Panc1 (cell line): Measurements from ENCODE around the gene WWTR1. TPM values are rescaled to one million over a fixed set of nuclear protein-coding genes. Genes with fewer than 3 reads are reported as not detected.

ENCODE experiments used
- ATAC-seq: fragments of 200-7000 bp; cut with Tn5 transposase; 2 replicates; pipeline ENCODE4 v1.9.1; 2020; ENCODE audit warnings: mild to moderate bottlenecking, moderate library complexity
- BruUV-seq: library from RNA; stranded (reverse); fragments of 400-500 nt; replicated peaks from 2 replicates; lab custom pipeline; 2021; lab: Mats Ljungman, UMichigan
- CTCF ChIA-PET: fragments of 300-600 bp; sonication (Branson Sonifier 250); formaldehyde crosslinking; loops from one replicate; lab custom pipeline; 2022; ENCODE audit warnings: antibody characterized with exemption; lab: Charles Lee
- POLR2A ChIA-PET: fragments of 300-600 bp; sonication (Branson Sonifier 250); formaldehyde crosslinking; loops from one replicate; lab custom pipeline; 2022; ENCODE audit warnings: antibody characterized with exemption; lab: Charles Lee
- DNase-seq: peaks from one replicate; pipeline ENCODE4 v3.0.0-alpha.2; 2010; ENCODE audit warnings: low read depth, low spot score
- H3K27ac ChIP-seq: 2 replicates; pipeline ENCODE4 v1.5.1; 2011; ENCODE audit warnings: mild to moderate bottlenecking, low read length, inconsistent platforms
- H3K27me3 ChIP-seq: fragments of 200-500 bp; sonication (Bioruptor generic); 2 replicates; pipeline ENCODE4 v1.6.0; 2014; ENCODE audit warnings: low read length, inconsistent platforms; ENCODE audit not compliant: control insufficient read depth, insufficient read depth
- H3K36me3 ChIP-seq: fragments of 200-500 bp; sonication (Bioruptor generic); 2 replicates; pipeline ENCODE4 v1.5.1; 2014; ENCODE audit warnings: inconsistent platforms, mild to moderate bottlenecking, low read length, moderate library complexity; ENCODE audit not compliant: control insufficient read depth, insufficient read depth
- H3K4me1 ChIP-seq: 2 replicates; pipeline ENCODE4 v1.5.1; 2011; ENCODE audit warnings: inconsistent platforms, mild to moderate bottlenecking, low read length, moderate library complexity; ENCODE audit not compliant: control insufficient read depth, insufficient read depth
- H3K4me3 ChIP-seq, 2 experiments: 2 replicates each; pipeline ENCODE4 v1.5.1; 2011 to 2012; ENCODE audit warnings: low read depth in 2 of 2, low read length in 2 of 2, mild to moderate bottlenecking in 2 of 2, inconsistent platforms in 1 of 2, moderate library complexity in 1 of 2
- H3K9me3 ChIP-seq: fragments of 200-500 bp; sonication (Bioruptor generic); 2 replicates; pipeline ENCODE4 v1.5.1; 2014; ENCODE audit warnings: low read depth, mild to moderate bottlenecking, inconsistent platforms, low read length, moderate library complexity; ENCODE audit not compliant: control insufficient read depth, insufficient read depth
- POLR2AphosphoS5 ChIP-seq: IDR thresholded peaks from 2 replicates; pipeline ENCODE4 v1.6.1; 2012; ENCODE audit warnings: mild to moderate bottlenecking, low read depth, low read length, moderate library complexity
- SIN3A ChIP-seq: IDR thresholded peaks from 2 replicates; pipeline ENCODE4 v1.6.1; 2012; ENCODE audit warnings: low read depth, mild to moderate bottlenecking, low read length, moderate library complexity, borderline replicate concordance; ENCODE audit not compliant: insufficient read depth
- TCF7L2 ChIP-seq: IDR thresholded peaks from 2 replicates; pipeline ENCODE4 v1.6.1; 2011; ENCODE audit warnings: mild to moderate bottlenecking, low read depth, low read length, inconsistent platforms
- in situ Hi-C: cut with HindIII; loops from 2 replicates; pipeline ENCODE4 v1.10.0; 2016; ENCODE audit warnings: low sequenced_read_pairs, low pct_unique_long_range_greater_than_20kb
- intact Hi-C: fragments of 100-400 bp; cut with micrococcal nuclease; formaldehyde crosslinking; loops from one replicate; pipeline ENCODE4 v1.10.0; 2022; ENCODE audit not compliant: unreplicated experiment
- total RNA-seq: library from RNA; stranded (reverse); gene quantifications from one replicate; pipeline ENCODE4 v1.2.1, GENCODE V29; 2021; ENCODE audit not compliant: unreplicated experiment
- TF ChIP-seq, protein P1 (sequence below): fragments of 450-650 bp; IDR thresholded peaks from 2 replicates; pipeline ENCODE4 v1.5.1; 2017; ENCODE audit warnings: mild to moderate bottlenecking
- TF ChIP-seq, protein P2 (sequence below), 2 experiments: IDR thresholded peaks; 2 replicates each; pipeline ENCODE4 v1.6.1; 2011 to 2012; ENCODE audit warnings: low read depth in 2 of 2, control low read depth in 1 of 2, low read length in 1 of 2, mild to moderate bottlenecking in 1 of 2, moderate library complexity in 1 of 2; ENCODE audit not compliant: insufficient read depth in 1 of 2

Gene WWTR1
- total RNA-seq, 1 experiment from 2014 or later: 298 TPM

DNA sequence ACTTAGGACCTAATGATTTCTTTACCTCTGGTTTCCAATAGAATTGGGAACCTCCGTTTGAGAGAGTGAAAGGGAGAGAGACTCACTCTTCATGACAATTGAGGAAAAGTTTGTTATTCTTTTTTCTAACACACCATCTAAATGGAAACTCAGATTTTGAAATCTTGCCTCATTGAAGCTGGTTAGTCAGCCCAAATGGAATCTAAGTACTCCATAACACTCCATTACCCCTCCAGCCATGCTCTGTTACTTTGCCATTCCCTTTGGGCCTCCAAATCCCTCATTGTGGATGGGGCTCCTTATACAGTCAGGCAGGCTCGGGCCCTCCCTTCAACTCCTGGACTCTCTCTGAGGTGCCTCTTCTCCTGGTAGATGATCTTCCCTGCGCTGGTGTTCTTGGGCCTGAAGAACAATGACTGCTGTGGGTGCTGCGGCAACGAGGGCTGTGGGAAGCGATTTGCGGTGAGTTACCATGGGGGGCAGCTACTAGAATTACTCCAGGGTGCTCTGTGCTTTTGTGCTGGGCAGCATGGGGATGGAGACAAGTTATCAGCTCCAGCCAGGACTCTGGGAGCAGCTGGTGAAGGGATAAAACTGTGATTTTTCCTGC, 182.3 kb downstream of the WWTR1 start:
- H3K27ac ChIP-seq: peak overlapping the region; percentile 68
- TF ChIP-seq, protein P1, sequence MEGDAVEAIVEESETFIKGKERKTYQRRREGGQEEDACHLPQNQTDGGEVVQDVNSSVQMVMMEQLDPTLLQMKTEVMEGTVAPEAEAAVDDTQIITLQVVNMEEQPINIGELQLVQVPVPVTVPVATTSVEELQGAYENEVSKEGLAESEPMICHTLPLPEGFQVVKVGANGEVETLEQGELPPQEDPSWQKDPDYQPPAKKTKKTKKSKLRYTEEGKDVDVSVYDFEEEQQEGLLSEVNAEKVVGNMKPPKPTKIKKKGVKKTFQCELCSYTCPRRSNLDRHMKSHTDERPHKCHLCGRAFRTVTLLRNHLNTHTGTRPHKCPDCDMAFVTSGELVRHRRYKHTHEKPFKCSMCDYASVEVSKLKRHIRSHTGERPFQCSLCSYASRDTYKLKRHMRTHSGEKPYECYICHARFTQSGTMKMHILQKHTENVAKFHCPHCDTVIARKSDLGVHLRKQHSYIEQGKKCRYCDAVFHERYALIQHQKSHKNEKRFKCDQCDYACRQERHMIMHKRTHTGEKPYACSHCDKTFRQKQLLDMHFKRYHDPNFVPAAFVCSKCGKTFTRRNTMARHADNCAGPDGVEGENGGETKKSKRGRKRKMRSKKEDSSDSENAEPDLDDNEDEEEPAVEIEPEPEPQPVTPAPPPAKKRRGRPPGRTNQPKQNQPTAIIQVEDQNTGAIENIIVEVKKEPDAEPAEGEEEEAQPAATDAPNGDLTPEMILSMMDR: no peak
- TF ChIP-seq POLR2AphosphoS5 (no peak), TCF7L2 (no peak), SIN3A (no peak)
- TF ChIP-seq, protein P2, sequence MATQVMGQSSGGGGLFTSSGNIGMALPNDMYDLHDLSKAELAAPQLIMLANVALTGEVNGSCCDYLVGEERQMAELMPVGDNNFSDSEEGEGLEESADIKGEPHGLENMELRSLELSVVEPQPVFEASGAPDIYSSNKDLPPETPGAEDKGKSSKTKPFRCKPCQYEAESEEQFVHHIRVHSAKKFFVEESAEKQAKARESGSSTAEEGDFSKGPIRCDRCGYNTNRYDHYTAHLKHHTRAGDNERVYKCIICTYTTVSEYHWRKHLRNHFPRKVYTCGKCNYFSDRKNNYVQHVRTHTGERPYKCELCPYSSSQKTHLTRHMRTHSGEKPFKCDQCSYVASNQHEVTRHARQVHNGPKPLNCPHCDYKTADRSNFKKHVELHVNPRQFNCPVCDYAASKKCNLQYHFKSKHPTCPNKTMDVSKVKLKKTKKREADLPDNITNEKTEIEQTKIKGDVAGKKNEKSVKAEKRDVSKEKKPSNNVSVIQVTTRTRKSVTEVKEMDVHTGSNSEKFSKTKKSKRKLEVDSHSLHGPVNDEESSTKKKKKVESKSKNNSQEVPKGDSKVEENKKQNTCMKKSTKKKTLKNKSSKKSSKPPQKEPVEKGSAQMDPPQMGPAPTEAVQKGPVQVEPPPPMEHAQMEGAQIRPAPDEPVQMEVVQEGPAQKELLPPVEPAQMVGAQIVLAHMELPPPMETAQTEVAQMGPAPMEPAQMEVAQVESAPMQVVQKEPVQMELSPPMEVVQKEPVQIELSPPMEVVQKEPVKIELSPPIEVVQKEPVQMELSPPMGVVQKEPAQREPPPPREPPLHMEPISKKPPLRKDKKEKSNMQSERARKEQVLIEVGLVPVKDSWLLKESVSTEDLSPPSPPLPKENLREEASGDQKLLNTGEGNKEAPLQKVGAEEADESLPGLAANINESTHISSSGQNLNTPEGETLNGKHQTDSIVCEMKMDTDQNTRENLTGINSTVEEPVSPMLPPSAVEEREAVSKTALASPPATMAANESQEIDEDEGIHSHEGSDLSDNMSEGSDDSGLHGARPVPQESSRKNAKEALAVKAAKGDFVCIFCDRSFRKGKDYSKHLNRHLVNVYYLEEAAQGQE (IDR thresholded peaks at IDR 0.05; ENCODE audit: insufficient read depth in 1 of 2, low read depth in 2 of 2, low read length in 1 of 2): no peak
- DNase-seq (no peak), ATAC-seq (no peak)
- in situ Hi-C loops (no loop called here), intact Hi-C loops (no loop called here)
- no peaks in the 10 kb centered on the region for H3K27me3 ChIP-seq
- H3K4me1 ChIP-seq: peaks cover 35% of the 10 kb centered on the region
- H3K9me3 ChIP-seq: no peaks in the 10 kb centered on the region
- H3K4me3 ChIP-seq: no peak overlapping the region
- no peaks in the 10 kb centered on the region for H3K36me3 ChIP-seq
- no TSS peak for BruUV-seq
- CTCF ChIA-PET: no interaction called here
- POLR2A ChIA-PET: no interaction called here

DNA sequence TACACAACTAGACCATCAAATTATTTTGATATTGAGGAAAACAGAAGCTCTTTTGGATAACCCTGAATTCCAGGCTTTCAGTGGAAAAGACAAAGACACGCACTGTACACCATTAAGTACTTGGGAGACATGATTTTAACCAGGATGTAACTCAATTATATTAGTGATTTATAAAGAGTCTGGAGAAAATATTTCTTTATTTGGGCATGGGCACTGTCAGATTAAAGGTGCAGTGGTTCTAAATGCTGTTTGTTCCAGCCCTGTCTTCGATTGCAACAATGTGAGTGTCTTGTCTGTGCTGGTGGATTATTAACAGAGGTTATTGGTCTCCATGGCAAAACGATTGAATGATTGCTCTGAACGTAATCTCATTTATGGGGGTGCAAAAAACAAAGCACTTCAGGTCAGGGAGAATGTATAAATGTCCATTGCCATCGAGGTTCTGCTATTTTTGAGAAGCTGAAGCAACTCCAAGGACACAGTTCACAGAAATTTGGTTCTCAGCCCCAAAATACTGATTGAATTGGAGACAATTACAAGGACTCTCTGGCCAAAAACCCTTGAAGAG, 183.5 kb downstream of the WWTR1 start, which contains the start of gene TM4SF4:
TSS of gene TM4SF4 (plus strand) at position 448 of the 568 bp plus-strand sequence. CDS start 181 bp downstream, outside the sequence.
- BruUV-seq: no TSS peak
- POLR2A ChIA-PET: no interaction called here
- intact Hi-C loops: no loop called here

More for the DNA sequence above, 183.5 kb downstream of the WWTR1 start, which contains the start of gene TM4SF4:
- H3K9me3 ChIP-seq: no peaks in the 10 kb centered on the region
- no peak within 1 kb of the TSS for H3K4me3 ChIP-seq
- TF ChIP-seq TCF7L2: no peak
- no peak for TF ChIP-seq SIN3A
- TF ChIP-seq, protein P1: no peak
- no peak for TF ChIP-seq POLR2AphosphoS5
- TF ChIP-seq, protein P2 (IDR thresholded peaks at IDR 0.05; ENCODE audit: insufficient read depth in 1 of 2, low read depth in 2 of 2, low read length in 1 of 2): no peak
- CTCF ChIA-PET: no interaction called here
- peaks cover 24% of the 10 kb centered on the region for H3K4me1 ChIP-seq
- no peak for ATAC-seq
- in situ Hi-C loops: no loop called here
- peak within 1 kb of the TSS; percentile 68 for H3K27ac ChIP-seq
- no peaks in the 10 kb centered on the region for H3K36me3 ChIP-seq
- no peak for DNase-seq
- H3K27me3 ChIP-seq: no peaks in the 10 kb centered on the region
